ENCODE measurements around the gene CACNA2D1.
"Not testable (repeated sequence)": the region's sequence is repeated elsewhere in the genome, so short reads cannot be mapped to it uniquely, and the experiment has no call there.

The CACNA2D1 gene

GRCh38 chr7:82166260-82167015 is 277.1 kb downstream of the CACNA2D1 start:
- no peak for DNase-seq (ENCODE audit: low read depth)

- no peak for DNase-seq (ENCODE audit: low read depth)
Observed at GRCh38 chr7:82164813-82165212, 278.8 kb downstream of the CACNA2D1 start.

GRCh38 chr7:82164410-82164809 is 279.2 kb downstream of the CACNA2D1 start:
- no peak for DNase-seq (ENCODE audit: low read depth)

DNA sequence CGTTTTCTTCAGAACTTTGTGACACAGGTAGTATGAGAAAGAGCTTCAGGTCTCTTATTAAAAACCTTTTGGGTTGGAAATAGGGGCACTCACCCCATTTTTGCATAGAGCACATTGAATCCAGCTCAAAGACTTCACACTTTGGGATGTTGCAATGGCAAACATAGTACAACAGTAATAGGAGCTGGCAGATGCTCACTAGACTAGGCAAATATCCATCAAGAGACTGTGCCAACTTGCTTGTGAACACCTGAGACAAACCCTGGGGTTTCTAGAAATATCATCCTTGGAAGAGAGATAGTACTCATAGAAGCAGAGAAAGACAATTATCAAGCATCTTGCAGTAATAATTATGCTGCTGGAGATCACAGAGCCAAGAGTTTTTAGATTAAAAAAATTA is 280.0 kb downstream of the CACNA2D1 start:
- DNase-seq (ENCODE audit: low read depth), result no peak

- no peak for DNase-seq (ENCODE audit: low read depth)
Observed at GRCh38 chr7:82162289-82162688, 281.3 kb downstream of the CACNA2D1 start.

DNA sequence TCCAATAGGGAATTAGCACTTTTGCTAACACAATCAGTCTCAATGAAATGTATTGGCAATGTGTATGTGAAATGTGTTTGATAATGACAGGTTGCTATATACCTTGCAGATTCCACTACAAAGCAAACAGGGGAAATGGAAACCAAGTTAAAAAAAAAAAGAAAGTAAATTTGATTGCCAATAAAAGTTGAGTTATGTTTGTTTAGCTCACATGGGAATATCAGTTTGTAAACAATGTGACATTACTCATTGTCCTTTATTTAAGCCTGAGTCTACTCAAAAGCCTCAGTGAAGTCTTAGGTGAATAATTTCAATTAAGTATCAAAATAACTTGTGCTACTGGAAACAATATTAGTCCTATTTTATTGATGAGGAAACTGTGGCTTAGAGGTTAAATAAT is 285.2 kb downstream of the CACNA2D1 start:
- DNase-seq (ENCODE audit: low read depth), result no peak

DNA sequence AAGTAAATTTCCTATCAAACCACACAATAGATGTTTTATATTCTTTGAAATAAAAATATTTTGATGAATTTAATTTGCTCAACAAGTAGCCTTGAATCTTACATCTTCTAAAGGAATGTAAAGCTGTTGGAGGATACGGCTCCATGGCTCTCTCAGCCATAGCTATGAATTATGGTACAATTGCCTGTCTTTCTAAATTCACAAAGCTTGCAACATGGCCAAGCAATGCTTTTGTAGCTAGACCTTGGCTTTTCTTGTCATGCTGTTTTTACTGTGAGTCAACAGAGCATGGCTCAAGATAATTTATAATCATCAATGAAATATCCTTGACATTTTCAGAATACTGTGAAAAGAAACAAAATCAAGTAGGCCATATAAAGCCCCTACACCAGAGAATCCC is 286.7 kb downstream of the CACNA2D1 start:
- no peak for DNase-seq (ENCODE audit: low read depth)

- DNase-seq (ENCODE audit: low read depth), result no peak
Observed at GRCh38 chr7:82156168-82156567, 287.4 kb downstream of the CACNA2D1 start.

DNA sequence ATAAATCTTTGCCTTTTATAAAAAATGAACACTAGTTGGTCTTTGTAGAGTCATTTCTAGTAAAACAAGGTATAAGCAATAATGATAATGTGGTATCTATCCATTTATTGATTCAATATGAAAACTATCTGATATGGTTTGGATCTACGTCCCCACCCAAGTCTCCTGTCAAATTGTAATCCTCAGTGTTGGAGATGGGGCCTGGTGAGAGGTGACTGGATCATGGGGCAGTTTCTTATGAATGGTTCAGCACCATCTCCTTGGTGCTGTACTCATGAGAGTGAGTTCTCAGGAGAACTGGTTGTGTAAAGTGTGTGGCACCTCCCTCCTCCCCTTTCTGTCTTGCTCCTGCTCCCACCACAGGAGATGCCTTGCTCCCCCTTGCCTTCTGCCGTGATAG is 288.8 kb downstream of the CACNA2D1 start:
- no peak for DNase-seq (ENCODE audit: low read depth)

DNA sequence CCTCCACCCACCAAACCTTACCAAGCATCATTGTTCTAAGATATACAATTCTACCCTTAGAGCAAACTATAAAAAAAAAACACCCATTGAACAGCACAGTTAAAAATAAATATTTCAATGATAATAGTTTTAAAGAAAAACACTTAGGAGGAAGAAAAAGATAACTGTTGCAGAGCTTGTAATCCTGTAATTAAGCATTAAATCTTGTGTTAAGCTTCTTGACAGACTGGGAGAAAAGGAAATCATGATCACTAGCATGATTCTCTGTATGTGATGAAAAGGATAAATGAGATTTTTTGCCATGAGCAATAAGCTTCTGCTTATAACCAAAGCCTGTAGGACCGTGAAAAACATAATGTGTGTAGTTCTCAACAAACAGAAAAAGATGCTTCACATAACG is 289.8 kb downstream of the CACNA2D1 start:
- no peak for DNase-seq (ENCODE audit: low read depth)

DNA sequence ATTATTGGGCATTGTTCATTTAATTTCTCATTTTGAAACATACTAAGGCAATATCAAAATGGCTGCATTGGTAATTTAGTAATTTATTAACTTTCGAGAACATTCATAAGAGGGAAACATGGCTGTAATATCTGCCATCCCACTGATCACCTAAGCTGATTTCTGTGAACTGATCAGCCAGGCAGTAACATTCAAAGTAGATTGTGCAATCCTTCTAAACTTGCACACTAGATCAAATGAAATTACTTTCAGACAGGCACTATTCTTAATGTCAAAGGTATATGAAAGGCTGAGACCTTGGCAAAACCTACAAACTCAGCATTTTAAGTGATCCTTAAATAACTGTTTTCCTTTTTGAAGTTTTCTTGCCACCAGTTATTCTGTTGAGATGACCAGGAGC is 290.7 kb downstream of the CACNA2D1 start:
- no peak for DNase-seq (ENCODE audit: low read depth)

GRCh38 chr7:82146491-82146890 is 297.1 kb downstream of the CACNA2D1 start:
- no peak for DNase-seq (ENCODE audit: low read depth)

DNA sequence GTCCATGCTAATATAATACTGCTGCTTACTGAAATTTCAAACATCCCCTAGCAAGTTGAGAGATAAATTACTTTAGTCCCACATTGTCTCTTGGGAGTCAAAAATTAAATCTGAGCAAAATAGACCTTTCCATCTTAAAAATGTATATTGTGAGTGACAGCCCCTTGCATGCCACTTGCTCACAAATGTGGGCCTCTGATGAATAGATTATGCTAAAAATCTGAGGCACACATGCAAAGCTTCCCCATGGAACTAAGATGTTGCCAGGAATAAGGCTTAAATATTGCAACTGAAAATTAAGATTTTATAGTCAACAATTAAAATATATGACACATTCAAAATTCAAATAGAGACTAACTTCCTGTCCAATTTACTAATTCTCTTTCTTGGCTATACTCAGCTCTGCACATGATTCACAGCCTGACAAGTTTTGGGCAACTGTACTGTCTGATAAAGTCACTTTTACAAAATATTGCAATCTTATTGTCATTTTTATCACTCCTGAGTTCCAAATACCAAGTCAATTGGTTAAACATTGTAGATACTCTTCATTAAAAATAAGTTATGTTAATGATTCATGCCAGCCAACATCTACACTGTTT is 301.2 kb downstream of the CACNA2D1 start:
- no peak for DNase-seq (ENCODE audit: low read depth)

- DNase-seq (ENCODE audit: low read depth), result no peak
Observed at GRCh38 chr7:82141427-82141826, 302.1 kb downstream of the CACNA2D1 start.

DNA sequence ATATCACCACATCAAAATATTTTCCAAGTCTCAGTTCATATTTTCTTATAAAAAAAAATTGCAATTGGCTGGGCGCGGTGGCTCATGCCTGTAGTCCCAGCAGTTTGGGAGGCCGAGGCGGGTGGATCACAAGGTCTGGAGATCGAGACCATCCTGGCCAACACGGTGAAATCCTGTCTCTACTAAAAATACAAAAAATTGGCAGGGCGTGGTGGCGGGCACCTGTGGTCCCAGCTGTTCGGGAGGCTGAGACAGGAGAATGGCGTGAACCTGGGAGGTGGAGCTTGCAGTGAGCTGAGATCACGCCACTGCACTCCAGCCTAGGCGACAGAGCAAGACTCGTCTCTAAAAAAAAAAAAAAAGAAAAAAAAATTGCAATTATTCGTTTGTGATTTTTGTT is 303.0 kb downstream of the CACNA2D1 start:
- not testable (repeated sequence) for DNase-seq (ENCODE audit: low read depth)

GRCh38 chr7:82131215-82131614 is 312.4 kb downstream of the CACNA2D1 start:
- no peak for DNase-seq (ENCODE audit: low read depth)

DNA sequence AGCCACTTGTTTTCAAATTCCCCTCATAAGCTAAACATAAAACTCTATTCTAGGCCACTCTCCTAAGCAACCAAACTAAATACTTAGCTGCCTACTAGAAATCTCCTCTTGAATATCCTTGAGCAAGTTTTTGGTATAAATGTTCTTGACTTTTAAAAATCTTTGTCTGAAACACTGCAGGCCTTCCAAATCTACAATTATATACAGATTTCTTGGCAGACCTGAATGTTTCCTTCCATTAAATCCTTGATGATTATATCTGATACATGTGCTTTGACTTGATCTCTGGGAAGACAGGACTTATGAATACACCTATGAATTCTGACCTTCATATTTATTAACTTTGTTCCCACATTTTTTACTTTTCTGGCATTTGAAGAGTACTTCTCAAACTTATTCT is 314.5 kb downstream of the CACNA2D1 start:
- DNase-seq (ENCODE audit: low read depth), result no peak

GRCh38 chr7:82128546-82128945 is 315.0 kb downstream of the CACNA2D1 start:
- DNase-seq (ENCODE audit: low read depth), result no peak

- DNase-seq (ENCODE audit: low read depth), result no peak
Observed at GRCh38 chr7:82126576-82126975, 317.0 kb downstream of the CACNA2D1 start.

- DNase-seq (ENCODE audit: low read depth), result no peak
Observed at GRCh38 chr7:82124445-82124844, 319.1 kb downstream of the CACNA2D1 start.

GRCh38 chr7:82122275-82122674 is 321.3 kb downstream of the CACNA2D1 start:
- no peak for DNase-seq (ENCODE audit: low read depth)

GRCh38 chr7:82114237-82114636 is 329.3 kb downstream of the CACNA2D1 start:
- no peak for DNase-seq (ENCODE audit: low read depth)

GRCh38 chr7:82110146-82110840 is 333.3 kb downstream of the CACNA2D1 start:
- DNase-seq (ENCODE audit: low read depth), result no peak

Data from stimulated activated CD8-positive, alpha-beta memory T cell treated with anti-CD3 and anti-CD28 coated beads, Interleukin-7, amount 100 ng/mL, for 24 hours (primary cell).